GM23338 (cell line): Measurements from ENCODE around the gene NIT1.

Source experiments
- ETS1 ChIP-seq: IDR thresholded peaks from 2 replicates; pipeline ENCODE4 v1.6.1; 2016; ENCODE audit warnings: antibody characterized with exemption
- EZH2 ChIP-seq: fragments of 200-600 bp; sonication (generic); IDR thresholded peaks from one replicate; pipeline ENCODE4 v1.8.0; 2017; ENCODE audit warnings: antibody characterized with exemption, mild to moderate bottlenecking, low read depth; ENCODE audit not compliant: unreplicated experiment
- JUNB ChIP-seq: IDR thresholded peaks from one replicate; pipeline ENCODE4 v1.6.1; 2016; ENCODE audit warnings: antibody characterized with exemption; ENCODE audit not compliant: unreplicated experiment
- POLR2AphosphoS5 ChIP-seq: IDR thresholded peaks from 2 replicates; pipeline ENCODE4 v1.6.1; 2016; ENCODE audit warnings: antibody characterized with exemption, low read depth
- ZNF331 ChIP-seq: fragments of 250-450 bp; sonication (Bioruptor Pico); IDR thresholded peaks from 2 replicates; pipeline ENCODE4 v1.5.0; 2020; ENCODE audit warnings: low read depth, mild to moderate bottlenecking, moderate library complexity
- TF ChIP-seq, protein P1 (sequence below), 2 experiments: fragments of 200-600 bp in 1 of 2; sonication (generic) in 1 of 2; conservative IDR thresholded peaks; 2 replicates each; pipeline versions ENCODE4 v1.5.1 to v1.6.1; 2016 to 2017; ENCODE audit warnings: antibody characterized with exemption in 2 of 2, low read depth in 2 of 2, mild to moderate bottlenecking in 2 of 2, moderate library complexity in 1 of 2

DNA sequence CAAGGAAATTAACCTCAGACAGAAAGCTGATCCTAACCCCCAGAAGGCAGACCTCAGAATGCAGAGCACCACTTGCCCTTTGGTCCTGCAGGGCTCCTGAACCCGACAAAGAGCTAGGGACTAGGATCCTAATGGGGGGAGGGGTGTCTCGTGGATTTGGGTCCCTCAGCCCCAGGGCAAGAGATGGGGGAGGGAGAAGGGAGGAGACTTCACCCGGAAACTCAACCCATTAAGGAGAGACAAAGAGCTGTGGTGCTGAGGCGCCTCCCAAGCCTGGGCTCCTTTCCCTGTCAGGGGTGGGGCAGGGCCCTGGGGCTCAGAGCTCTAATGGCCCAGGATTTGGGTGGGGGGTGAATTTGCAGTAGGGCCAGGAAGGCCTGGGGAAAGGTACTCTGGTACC lies 31.4 kb upstream of the NIT1 start:
- TF ChIP-seq, protein P1, sequence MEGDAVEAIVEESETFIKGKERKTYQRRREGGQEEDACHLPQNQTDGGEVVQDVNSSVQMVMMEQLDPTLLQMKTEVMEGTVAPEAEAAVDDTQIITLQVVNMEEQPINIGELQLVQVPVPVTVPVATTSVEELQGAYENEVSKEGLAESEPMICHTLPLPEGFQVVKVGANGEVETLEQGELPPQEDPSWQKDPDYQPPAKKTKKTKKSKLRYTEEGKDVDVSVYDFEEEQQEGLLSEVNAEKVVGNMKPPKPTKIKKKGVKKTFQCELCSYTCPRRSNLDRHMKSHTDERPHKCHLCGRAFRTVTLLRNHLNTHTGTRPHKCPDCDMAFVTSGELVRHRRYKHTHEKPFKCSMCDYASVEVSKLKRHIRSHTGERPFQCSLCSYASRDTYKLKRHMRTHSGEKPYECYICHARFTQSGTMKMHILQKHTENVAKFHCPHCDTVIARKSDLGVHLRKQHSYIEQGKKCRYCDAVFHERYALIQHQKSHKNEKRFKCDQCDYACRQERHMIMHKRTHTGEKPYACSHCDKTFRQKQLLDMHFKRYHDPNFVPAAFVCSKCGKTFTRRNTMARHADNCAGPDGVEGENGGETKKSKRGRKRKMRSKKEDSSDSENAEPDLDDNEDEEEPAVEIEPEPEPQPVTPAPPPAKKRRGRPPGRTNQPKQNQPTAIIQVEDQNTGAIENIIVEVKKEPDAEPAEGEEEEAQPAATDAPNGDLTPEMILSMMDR (conservative IDR thresholded peaks at IDR 0.05; ENCODE audit: low read depth in 2 of 2), result no peak
- TF ChIP-seq ZNF331 (CRISPR knock-in tag) (no peak), ETS1 (no peak), POLR2AphosphoS5 (no peak), JUNB (no peak), EZH2 (no peak)
